OCI-LY7 (cell line): ENCODE measurements around the gene BANF2. TPM values are rescaled to one million over a fixed set of nuclear protein-coding genes. Genes with fewer than 3 reads are reported as not detected.

ENCODE experiments used
- BruUV-seq: library from RNA; stranded (reverse); fragments of 400-500 nt; replicated peaks from 2 replicates; lab custom pipeline; 2021; lab: Mats Ljungman, UMichigan
- CTCF ChIA-PET: fragments of 300-600 bp; sonication (Branson Sonifier 250); formaldehyde crosslinking; loops from one replicate; lab custom pipeline; 2022; ENCODE audit warnings: antibody characterized with exemption; ENCODE audit not compliant: unreplicated experiment; lab: Charles Lee
- POLR2A ChIA-PET: fragments of 300-600 bp; sonication (Branson Sonifier 250); formaldehyde crosslinking; loops from one replicate; lab custom pipeline; 2022; ENCODE audit warnings: antibody characterized with exemption; lab: Charles Lee
- DNase-seq: peaks from one replicate; pipeline ENCODE4 v3.0.0-alpha.2; 2015; ENCODE audit warnings: low spot score
- H2AFZ ChIP-seq: fragments of 200-600 bp; sonication (generic), shearing (Covaris generic); 2 replicates; pipeline ENCODE4 v1.6.1; 2014; ENCODE audit warnings: mild to moderate bottlenecking, antibody characterized with exemption, low read length, moderate library complexity
- H3K27ac ChIP-seq: fragments of 200-600 bp; sonication (generic); 2 replicates; pipeline ENCODE4 v1.5.1; 2014; ENCODE audit warnings: mixed run types, low read depth, mild to moderate bottlenecking, moderate library complexity, low read length, inconsistent platforms; ENCODE audit not compliant: poor library complexity, severe bottlenecking
- H3K36me3 ChIP-seq: fragments of 200-600 bp; sonication (generic); 2 replicates; pipeline ENCODE4 v1.6.1; 2014; ENCODE audit warnings: mild to moderate bottlenecking, antibody characterized with exemption, low read length, moderate library complexity, mixed read lengths; ENCODE audit not compliant: insufficient read depth
- H3K4me1 ChIP-seq: fragments of 200-600 bp; sonication (generic); 2 replicates; pipeline ENCODE4 v1.5.1; 2014; ENCODE audit warnings: mild to moderate bottlenecking, low read length; ENCODE audit not compliant: insufficient read depth, poor library complexity, severe bottlenecking
- H3K4me2 ChIP-seq: fragments of 200-600 bp; sonication (generic); 2 replicates; pipeline ENCODE4 v1.6.1; 2014; ENCODE audit warnings: mild to moderate bottlenecking, low read length
- H3K4me3 ChIP-seq: fragments of 200-600 bp; sonication (generic); 2 replicates; pipeline ENCODE4 v1.5.1; 2014; ENCODE audit warnings: mild to moderate bottlenecking, low read depth, low read length; ENCODE audit not compliant: poor library complexity, severe bottlenecking
- H3K79me2 ChIP-seq: fragments of 200-600 bp; sonication (generic); 2 replicates; pipeline ENCODE4 v1.6.1; 2016; ENCODE audit warnings: low read depth, mild to moderate bottlenecking, low read length, moderate library complexity, mixed read lengths; ENCODE audit not compliant: insufficient read depth
- H3K9me2 ChIP-seq: fragments of 200-600 bp; sonication (generic); 2 replicates; pipeline ENCODE4 v1.6.1; 2016; ENCODE audit warnings: mild to moderate bottlenecking, low read length, mixed read lengths; ENCODE audit not compliant: insufficient read depth
- H3K9me3 ChIP-seq: fragments of 200-600 bp; sonication (generic); 2 replicates; pipeline ENCODE4 v1.6.1; 2014; ENCODE audit warnings: mild to moderate bottlenecking, mixed run types, low read length, mixed read lengths
- H4K20me1 ChIP-seq: fragments of 200-600 bp; sonication (generic); 2 replicates; pipeline ENCODE4 v1.6.1; 2014; ENCODE audit warnings: mild to moderate bottlenecking, antibody characterized with exemption, low read length, moderate library complexity, mixed read lengths; ENCODE audit not compliant: insufficient read depth
- CTCF ChIP-seq: fragments of 200-600 bp; sonication (generic); conservative IDR thresholded peaks from 2 replicates; pipeline ENCODE4 v1.5.1; 2014; ENCODE audit warnings: mild to moderate bottlenecking, antibody characterized with exemption, low read length, moderate library complexity, mixed read lengths
- EZH2phosphoT487 ChIP-seq: fragments of 200-600 bp; sonication (generic); IDR thresholded peaks from 2 replicates; pipeline ENCODE4 v1.6.1; 2018; ENCODE audit warnings: low read depth, borderline replicate concordance, mild to moderate bottlenecking, mixed run types, antibody characterized with exemption, low read length, moderate library complexity, mixed read lengths
- intact Hi-C: fragments of 100-400 bp; cut with micrococcal nuclease; formaldehyde crosslinking; loops from one replicate; pipeline ENCODE4 v1.10.0; 2022; ENCODE audit not compliant: unreplicated experiment
- total RNA-seq, 2 experiments: library from RNA; depleted of rRNA in 1 of 2; stranded (reverse); fragments of >200 nt in 1 of 2; shearing (Covaris generic) in 1 of 2; gene quantifications; 2 replicates each; pipeline ENCODE4 v1.2.3, GENCODE V29; 2014 to 2022

Gene BANF2
- total RNA-seq, 2 experiments from 2014 or later = not detected

GRCh38 chr20:17749978-17750721 is 50.4 kb downstream of the BANF2 start:
- ChIA-PET CTCF (no interaction called here), POLR2A (no interaction called here)
- no TSS peak for BruUV-seq
- H3K4me3 ChIP-seq = no peak overlapping the region
- no peak overlapping the region for H3K27ac ChIP-seq
- H3K9me2 ChIP-seq = no peaks in the 10 kb centered on the region
- no peak overlapping the region for H2AFZ ChIP-seq
- H3K9me3 ChIP-seq = no peaks in the 10 kb centered on the region
- no peak for DNase-seq
- intact Hi-C loops = no loop called here
- TF ChIP-seq CTCF = no peak
- no peak for TF ChIP-seq EZH2phosphoT487
- H3K4me2 ChIP-seq = no peak overlapping the region
- H4K20me1 ChIP-seq = no peaks in the 10 kb centered on the region
- H3K79me2 ChIP-seq = no peaks in the 10 kb centered on the region
- no peaks in the 10 kb centered on the region for H3K36me3 ChIP-seq
- no peaks in the 10 kb centered on the region for H3K4me1 ChIP-seq

- no peaks in the 10 kb centered on the region for H3K4me1 ChIP-seq
- DNase-seq = no peak
- H3K4me3 ChIP-seq = no peak overlapping the region
- H3K9me2 ChIP-seq = no peaks in the 10 kb centered on the region
- no peak overlapping the region for H2AFZ ChIP-seq
- H3K9me3 ChIP-seq = no peaks in the 10 kb centered on the region
- no peaks in the 10 kb centered on the region for H3K79me2 ChIP-seq
- BruUV-seq = no TSS peak
- CTCF ChIA-PET = no interaction called here
- intact Hi-C loops = no loop called here
- POLR2A ChIA-PET = no interaction called here
- TF ChIP-seq CTCF (no peak), EZH2phosphoT487 (no peak)
- H3K4me2 ChIP-seq = no peak overlapping the region
- no peaks in the 10 kb centered on the region for H3K36me3 ChIP-seq
- no peaks in the 10 kb centered on the region for H4K20me1 ChIP-seq
- no peak overlapping the region for H3K27ac ChIP-seq
These were observed 50.9 kb downstream of the BANF2 start for GRCh38 chr20:17750722-17751045.

GRCh38 chr20:17751640-17752039 is 51.9 kb downstream of the BANF2 start:
- Histone ChIP-seq H3K27ac (no peak overlapping the region), H3K36me3 (no peaks in the 10 kb centered on the region), H3K4me2 (no peak overlapping the region), H4K20me1 (no peaks in the 10 kb centered on the region), H3K9me2 (no peaks in the 10 kb centered on the region), H3K4me1 (no peaks in the 10 kb centered on the region), H3K9me3 (no peaks in the 10 kb centered on the region), H3K79me2 (no peaks in the 10 kb centered on the region), H3K4me3 (no peak overlapping the region), H2AFZ (no peak overlapping the region)
- ChIA-PET POLR2A (interaction anchor here (0.7 kb wide), 2 partner anchors 17 to 29 kb away, joined by 4 read pairs; no protein-coding TSS in a partner anchor), CTCF (no interaction called here)
- intact Hi-C loops = no loop called here
- TF ChIP-seq EZH2phosphoT487 (no peak), CTCF (no peak)
- BruUV-seq = no TSS peak
- no peak for DNase-seq
